Measurements from ENCODE around the gene MOCOS. TPM values are rescaled to one million over a fixed set of nuclear protein-coding genes. Genes with fewer than 3 reads are reported as not detected.
"Not testable (repeated sequence)": the region's sequence is repeated elsewhere in the genome, so short reads cannot be mapped to it uniquely, and the experiment has no call there.

Gene MOCOS
- total RNA-seq, 1 donor from 2014 or later: 0.33 TPM

GRCh38 chr18:36203360-36203895 lies 16.1 kb downstream of the MOCOS start:
- intact Hi-C loops (cut with micrococcal nuclease): no loop called here
- no peak for DNase-seq
- Histone ChIP-seq H3K36me3 (no peaks in the 10 kb centered on the region), H3K9me3 (replicated peaks) (peaks cover 12% of the 10 kb centered on the region), H3K27me3 (ENCODE audit: low read depth) (no peaks in the 10 kb centered on the region), H3K27ac (replicated peaks) (no peak overlapping the region), H3K4me1 (no peaks in the 10 kb centered on the region), H3K4me3 (no peak overlapping the region)
- no peak for TF ChIP-seq CTCF (IDR thresholded peaks at IDR 0.05; ENCODE audit: borderline replicate concordance)

GRCh38 chr18:36205166-36205565 lies 17.9 kb downstream of the MOCOS start:
- H3K27ac ChIP-seq (replicated peaks): no peak overlapping the region
- no peak for TF ChIP-seq CTCF (IDR thresholded peaks at IDR 0.05; ENCODE audit: borderline replicate concordance)
- no peaks in the 10 kb centered on the region for H3K4me1 ChIP-seq
- no peaks in the 10 kb centered on the region for H3K36me3 ChIP-seq
- no peak for DNase-seq
- H3K4me3 ChIP-seq: no peak overlapping the region
- no peaks in the 10 kb centered on the region for H3K27me3 ChIP-seq (ENCODE audit: low read depth)
- peaks cover 14% of the 10 kb centered on the region for H3K9me3 ChIP-seq (replicated peaks)
- intact Hi-C loops (cut with micrococcal nuclease): no loop called here

- H3K4me3 ChIP-seq: no peak overlapping the region
- H3K9me3 ChIP-seq (replicated peaks): peaks cover 14% of the 10 kb centered on the region
- no peaks in the 10 kb centered on the region for H3K27me3 ChIP-seq (ENCODE audit: low read depth)
- peaks cover 2% of the 10 kb centered on the region for H3K4me1 ChIP-seq
- intact Hi-C loops (cut with micrococcal nuclease): no loop called here
- TF ChIP-seq CTCF (IDR thresholded peaks at IDR 0.05; ENCODE audit: borderline replicate concordance): no peak
- DNase-seq: no peak
- no peaks in the 10 kb centered on the region for H3K36me3 ChIP-seq
- H3K27ac ChIP-seq (replicated peaks): no peak overlapping the region
Measured at GRCh38 chr18:36207303-36207702, 20.0 kb downstream of the MOCOS start.

GRCh38 chr18:36207969-36208368 lies 20.7 kb downstream of the MOCOS start:
- H3K4me3 ChIP-seq; H3K36me3 ChIP-seq; intact Hi-C loops (cut with micrococcal nuclease); DNase-seq; H3K4me1 ChIP-seq; H3K27ac ChIP-seq (replicated peaks); H3K27me3 ChIP-seq (ENCODE audit: low read depth): not testable (repeated sequence)
- H3K9me3 ChIP-seq (replicated peaks): peaks cover 14% of the 10 kb centered on the region

- intact Hi-C loops (cut with micrococcal nuclease): no loop called here
- H3K9me3 ChIP-seq (replicated peaks): peaks cover 14% of the 10 kb centered on the region
- no peak overlapping the region for H3K27ac ChIP-seq (replicated peaks)
- H3K4me3 ChIP-seq: no peak overlapping the region
- no peak for TF ChIP-seq CTCF (IDR thresholded peaks at IDR 0.05; ENCODE audit: borderline replicate concordance)
- no peaks in the 10 kb centered on the region for H3K27me3 ChIP-seq (ENCODE audit: low read depth)
- H3K4me1 ChIP-seq: peaks cover 13% of the 10 kb centered on the region
- H3K36me3 ChIP-seq: no peaks in the 10 kb centered on the region
- DNase-seq: no peak
Measured at GRCh38 chr18:36211612-36212065, 24.3 kb downstream of the MOCOS start.

GRCh38 chr18:36212301-36213171 lies 25.2 kb downstream of the MOCOS start:
- no peak for DNase-seq
- Histone ChIP-seq H3K4me1 (peaks cover 13% of the 10 kb centered on the region), H3K4me3 (peak overlapping the region; percentile 4), H3K9me3 (replicated peaks) (peaks cover 11% of the 10 kb centered on the region), H3K36me3 (no peaks in the 10 kb centered on the region), H3K27ac (replicated peaks) (no peak overlapping the region), H3K27me3 (ENCODE audit: low read depth) (no peaks in the 10 kb centered on the region)
- intact Hi-C loops (cut with micrococcal nuclease): no loop called here
- peak; percentile 26 for TF ChIP-seq CTCF (IDR thresholded peaks at IDR 0.05; ENCODE audit: borderline replicate concordance)

All from left ventricle myocardium inferior (tissue), 1 donor.